ENCODE measurements around the gene HIC1. TPM values are rescaled to one million over a fixed set of nuclear protein-coding genes. Genes with fewer than 3 reads are reported as not detected.

The HIC1 gene
- polyA plus RNA-seq, 3 donors, result 0.13 to 14.2 (median 0.30) TPM

GRCh38 chr17:2084036-2084765, 29.3 kb downstream of the HIC1 start:
- Mint-ChIP-seq H3K4me3 (peak overlapping the region; percentile 28 to 78), H3K27ac (peak overlapping the region; percentile 51 to 90 (median 89)), H3K27me3 (ENCODE audit: low read depth in 3 of 3) (peaks cover 17 to 37% (median 34%) of the 10 kb centered on the region in 3 donors), H3K4me1 (peaks cover 71% of the 10 kb centered on the region), H3K36me3 (peaks cover 60 to 65% of the 10 kb centered on the region in 2 donors), H3K9me3 (peaks cover 0 to 3% (median 0%) of the 10 kb centered on the region in 7 donors)
- H3K4me1 ChIP-seq (ENCODE audit: control insufficient read depth in 1 of 2, insufficient read depth in 2 of 2, low read length in 2 of 2), result peaks cover 68 to 72% of the 10 kb centered on the region in 2 donors
- no peaks in the 10 kb centered on the region for H4K20me1 ChIP-seq (ENCODE audit: insufficient read depth, low read length)
- peak overlapping the region; percentile 37 for H3K4me2 ChIP-seq (replicated peaks; ENCODE audit: extremely low read depth, low read length, poor library complexity, severe bottlenecking)
- TF ChIP-seq CTCF (IDR thresholded peaks at IDR 0.05), result no peak
- H3K79me2 ChIP-seq (ENCODE audit: insufficient read depth, low read length), result no peaks in the 10 kb centered on the region
- no peak for DNase-seq
- no peaks in the 10 kb centered on the region for H3K9me3 ChIP-seq (replicated peaks in 1 of 2; ENCODE audit: control insufficient read depth in 1 of 2, insufficient read depth in 1 of 2, low read length in 2 of 2)
- 67% methylated on average over 2 of the region's 8 CpGs for WGBS (ENCODE audit: insufficient coverage)
- H3K4me3 ChIP-seq (replicated peaks in 1 of 3; ENCODE audit: low read depth in 2 of 3, low read length in 3 of 3), result peak overlapping the region in 1 of 3 experiments; percentile 37
- H3K27ac ChIP-seq (ENCODE audit: low read depth in 1 of 2, low read length in 2 of 2), result peak overlapping the region; percentile 74 to 76
- no peak overlapping the region for H2AFZ ChIP-seq (ENCODE audit: insufficient read depth, low read depth, low read length, poor library complexity, severe bottlenecking)
- peaks cover 0 to 6% of the 10 kb centered on the region in 2 donors for H3K27me3 ChIP-seq (ENCODE audit: control insufficient read depth in 2 of 2, insufficient read depth in 2 of 2, low read length in 2 of 2)
- peaks cover 10 to 27% of the 10 kb centered on the region in 2 donors for H3K36me3 ChIP-seq (replicated peaks in 1 of 2; ENCODE audit: control insufficient read depth in 1 of 2, insufficient read depth in 2 of 2, low read length in 2 of 2)
- H3K9ac ChIP-seq (ENCODE audit: insufficient read depth, low read length, poor library complexity, severe bottlenecking), result peak overlapping the region; percentile 50
- intact Hi-C loops (cut with micrococcal nuclease), result loop anchor here in 1 of 2 donors (5.0 kb wide), 1 partner anchor 38 kb away; no protein-coding TSS in a partner anchor

- H3K27ac Mint-ChIP-seq, result peak overlapping the region; percentile 51 to 90 (median 89)
- no peak for DNase-seq
- WGBS (ENCODE audit: insufficient coverage), result 76% methylated on average over 5 of the region's 13 CpGs
- H3K27me3 ChIP-seq (ENCODE audit: control insufficient read depth in 2 of 2, insufficient read depth in 2 of 2, low read length in 2 of 2), result peaks cover 0 to 6% of the 10 kb centered on the region in 2 donors
- peaks cover 0 to 3% (median 0%) of the 10 kb centered on the region in 7 donors for H3K9me3 Mint-ChIP-seq
- H3K4me1 Mint-ChIP-seq, result peaks cover 79% of the 10 kb centered on the region
- no peak overlapping the region for H2AFZ ChIP-seq (ENCODE audit: insufficient read depth, low read depth, low read length, poor library complexity, severe bottlenecking)
- no peak for TF ChIP-seq CTCF (IDR thresholded peaks at IDR 0.05)
- peaks cover 16 to 35% (median 34%) of the 10 kb centered on the region in 3 donors for H3K27me3 Mint-ChIP-seq (ENCODE audit: low read depth in 3 of 3)
- H3K4me1 ChIP-seq (ENCODE audit: control insufficient read depth in 1 of 2, insufficient read depth in 2 of 2, low read length in 2 of 2), result peaks cover 76 to 80% of the 10 kb centered on the region in 2 donors
- H3K4me2 ChIP-seq (replicated peaks; ENCODE audit: extremely low read depth, low read length, poor library complexity, severe bottlenecking), result peak overlapping the region; percentile 37
- H3K4me3 ChIP-seq (replicated peaks in 1 of 3; ENCODE audit: low read depth in 2 of 3, low read length in 3 of 3), result peak overlapping the region in 1 of 3 experiments; percentile 37
- H3K9ac ChIP-seq (ENCODE audit: insufficient read depth, low read length, poor library complexity, severe bottlenecking), result peak overlapping the region; percentile 50
- no peaks in the 10 kb centered on the region for H4K20me1 ChIP-seq (ENCODE audit: insufficient read depth, low read length)
- H3K27ac ChIP-seq (ENCODE audit: low read depth in 1 of 2, low read length in 2 of 2), result peak overlapping the region in 1 of 2 donors; percentile 76
- H3K79me2 ChIP-seq (ENCODE audit: insufficient read depth, low read length), result no peaks in the 10 kb centered on the region
- peaks cover 10 to 27% of the 10 kb centered on the region in 2 donors for H3K36me3 ChIP-seq (replicated peaks in 1 of 2; ENCODE audit: control insufficient read depth in 1 of 2, insufficient read depth in 2 of 2, low read length in 2 of 2)
- H3K9me3 ChIP-seq (replicated peaks in 1 of 2; ENCODE audit: control insufficient read depth in 1 of 2, insufficient read depth in 1 of 2, low read length in 2 of 2), result no peaks in the 10 kb centered on the region
- H3K36me3 Mint-ChIP-seq, result peaks cover 52 to 59% of the 10 kb centered on the region in 2 donors
- intact Hi-C loops (cut with micrococcal nuclease), result loop anchor here (5.0 kb wide), 2 partner anchors 37 to 72 kb away; no protein-coding TSS in a partner anchor
- peak overlapping the region; percentile 59 to 78 for H3K4me3 Mint-ChIP-seq
These were observed 30.1 kb downstream of the HIC1 start for GRCh38 chr17:2084766-2085647.
